GM12865 (cell line): ENCODE measurements around the gene TMPRSS9.

Experiments
- DNase-seq: peaks from one replicate; pipeline ENCODE4 v3.0.0; 2010; ENCODE audit warnings: low read depth
- H3K4me3 ChIP-seq: 2 replicates; pipeline ENCODE4 v1.5.1; 2011; ENCODE audit warnings: mild to moderate bottlenecking, low read depth, low read length, control low read depth
- TF ChIP-seq, protein P1 (sequence below): IDR thresholded peaks from 2 replicates; pipeline ENCODE4 v1.5.1; 2011; ENCODE audit warnings: low read length, control low read depth, low read depth, inconsistent platforms; ENCODE audit not compliant: insufficient read depth; ENCODE audit errors: missing control alignments

The TMPRSS9 gene

DNA sequence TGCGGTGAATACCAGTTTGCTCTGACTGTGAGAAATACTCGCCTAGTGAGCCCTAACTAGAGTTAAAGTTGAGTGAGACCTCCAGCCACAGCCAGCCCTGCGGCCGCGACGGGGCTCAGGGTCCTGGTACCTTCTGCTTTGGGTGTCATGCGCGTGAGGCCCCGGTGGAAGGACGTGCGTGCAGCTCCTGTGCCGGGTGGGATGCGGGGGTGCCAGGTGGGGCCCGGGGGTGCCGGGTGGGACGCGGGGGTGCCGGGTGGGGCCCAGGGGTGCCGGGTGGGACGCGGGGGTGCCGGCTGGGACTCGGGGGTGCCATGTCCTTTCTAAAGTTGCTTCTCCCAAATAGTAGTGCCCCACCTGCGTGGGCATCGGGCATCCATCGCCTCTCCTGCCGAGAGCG lies 8.5 kb upstream of the TMPRSS9 start:
- DNase-seq, result no peak
- no peak overlapping the region for H3K4me3 ChIP-seq
- TF ChIP-seq, protein P1, sequence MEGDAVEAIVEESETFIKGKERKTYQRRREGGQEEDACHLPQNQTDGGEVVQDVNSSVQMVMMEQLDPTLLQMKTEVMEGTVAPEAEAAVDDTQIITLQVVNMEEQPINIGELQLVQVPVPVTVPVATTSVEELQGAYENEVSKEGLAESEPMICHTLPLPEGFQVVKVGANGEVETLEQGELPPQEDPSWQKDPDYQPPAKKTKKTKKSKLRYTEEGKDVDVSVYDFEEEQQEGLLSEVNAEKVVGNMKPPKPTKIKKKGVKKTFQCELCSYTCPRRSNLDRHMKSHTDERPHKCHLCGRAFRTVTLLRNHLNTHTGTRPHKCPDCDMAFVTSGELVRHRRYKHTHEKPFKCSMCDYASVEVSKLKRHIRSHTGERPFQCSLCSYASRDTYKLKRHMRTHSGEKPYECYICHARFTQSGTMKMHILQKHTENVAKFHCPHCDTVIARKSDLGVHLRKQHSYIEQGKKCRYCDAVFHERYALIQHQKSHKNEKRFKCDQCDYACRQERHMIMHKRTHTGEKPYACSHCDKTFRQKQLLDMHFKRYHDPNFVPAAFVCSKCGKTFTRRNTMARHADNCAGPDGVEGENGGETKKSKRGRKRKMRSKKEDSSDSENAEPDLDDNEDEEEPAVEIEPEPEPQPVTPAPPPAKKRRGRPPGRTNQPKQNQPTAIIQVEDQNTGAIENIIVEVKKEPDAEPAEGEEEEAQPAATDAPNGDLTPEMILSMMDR, result no peak

GRCh38 chr19:2352121-2352520 lies 7.9 kb upstream of the TMPRSS9 start:
- TF ChIP-seq, protein P1, result no peak
- DNase-seq, result no peak
- H3K4me3 ChIP-seq, result no peak overlapping the region

- TF ChIP-seq, protein P1, result no peak
- no peak for DNase-seq
- H3K4me3 ChIP-seq, result no peak overlapping the region
These were observed 6.7 kb upstream of the TMPRSS9 start for GRCh38 chr19:2353159-2353886.

DNA sequence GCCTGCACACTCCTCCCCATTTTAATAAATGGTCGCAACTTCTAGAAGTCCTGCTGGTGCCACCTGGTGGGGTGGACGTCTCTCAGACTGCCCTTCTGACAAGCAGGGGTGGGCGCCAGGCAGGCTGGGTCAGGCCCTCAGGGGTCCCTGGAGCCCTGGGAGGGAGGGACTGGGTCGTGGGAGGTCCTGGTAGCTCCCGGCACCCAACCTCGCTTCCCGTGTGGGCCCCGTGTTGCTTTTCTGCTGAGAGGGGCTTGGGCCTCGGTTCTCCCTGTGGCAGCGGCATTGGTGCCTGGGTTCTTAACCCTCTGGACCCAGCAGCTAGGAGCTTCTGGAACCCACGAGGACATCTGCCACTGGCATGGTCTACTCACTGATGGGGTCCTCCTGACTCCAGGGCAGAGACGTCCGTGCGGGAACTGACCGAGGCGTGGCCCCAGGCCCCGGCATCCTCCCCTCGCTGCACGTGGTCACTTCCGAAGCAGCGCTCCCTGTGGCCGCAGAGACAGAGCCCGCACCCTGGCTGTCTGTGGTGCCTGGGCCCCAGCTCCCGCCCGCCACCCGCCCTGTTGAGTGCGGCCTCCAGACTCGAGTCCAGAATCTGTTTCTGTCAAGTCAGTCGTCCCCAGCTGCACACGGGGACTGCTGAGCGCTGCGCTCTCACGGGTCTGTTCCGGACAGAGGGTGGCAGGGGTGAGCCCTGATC lies 6.0 kb upstream of the TMPRSS9 start:
- DNase-seq, result no peak
- TF ChIP-seq, protein P1, result no peak
- H3K4me3 ChIP-seq, result no peak overlapping the region

DNA sequence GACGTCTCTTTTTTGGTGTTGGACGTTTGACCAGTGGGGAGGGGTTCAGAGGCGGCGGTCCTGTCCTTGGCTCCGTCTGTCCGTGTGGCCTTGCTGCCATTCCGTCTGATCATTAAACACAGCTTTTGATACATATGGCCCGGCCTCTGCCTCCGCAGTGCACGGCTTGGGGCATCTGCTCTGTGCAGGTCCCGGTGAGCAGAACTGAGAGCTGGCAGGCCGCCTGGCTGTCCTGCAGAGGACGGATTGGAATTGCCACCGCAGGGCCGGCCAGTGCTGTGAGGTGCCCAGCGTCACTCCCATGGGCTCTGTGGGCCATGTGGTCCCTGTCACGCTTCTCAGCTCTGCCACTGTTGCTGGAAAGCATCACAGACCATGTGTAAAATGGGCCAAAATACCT lies 5.4 kb upstream of the TMPRSS9 start:
- no peak for DNase-seq
- H3K4me3 ChIP-seq, result no peak overlapping the region
- TF ChIP-seq, protein P1, result no peak

- H3K4me3 ChIP-seq, result no peak overlapping the region
- TF ChIP-seq, protein P1, result no peak
- no peak for DNase-seq
These were observed 4.7 kb upstream of the TMPRSS9 start for GRCh38 chr19:2355168-2356035.
